B cell (primary cell): ENCODE results near the gene IQCH. TPM values are rescaled to one million over a fixed set of nuclear protein-coding genes. Genes with fewer than 3 reads are reported as not detected.

Source experiments
- ATAC-seq: fragments of 200-7000 bp; cut with Tn5 transposase; one replicate; pipeline ENCODE4 v1.10.0; 2021; ENCODE audit warnings: low read depth, mild to moderate bottlenecking, moderate number of reproducible peaks, moderate library complexity
- CTCF ChIA-PET: fragments of 350-600 bp; sonication (Branson Sonifier 250); formaldehyde crosslinking; loops from one replicate; lab custom pipeline; 2021; ENCODE audit warnings: antibody characterized with exemption, inconsistent platforms; lab: Charles Lee
- POLR2A ChIA-PET: fragments of 350-600 bp; sonication (Branson Sonifier 250); formaldehyde crosslinking; loops from one replicate; lab custom pipeline; 2021; ENCODE audit warnings: antibody characterized with exemption; lab: Charles Lee
- DNase-seq: peaks from one replicate; pipeline ENCODE4 v3.0.0; 2013
- H2AFZ ChIP-seq: 2 replicates; pipeline ENCODE4 v1.6.1; 2012; ENCODE audit warnings: mild to moderate bottlenecking, low read depth, low read length; ENCODE audit not compliant: insufficient read depth, poor library complexity, severe bottlenecking
- H3K27ac ChIP-seq, 2 donors: 1 replicate in 1 of 2; 2 replicates in 1 of 2; pipeline ENCODE4 v1.5.1; 2012 to 2013; ENCODE audit warnings: low read length in 2 of 2, mild to moderate bottlenecking in 2 of 2, moderate library complexity in 1 of 2
- H3K27me3 ChIP-seq, 4 experiments: fragments of 200-600 bp in 1 of 4; sonication (generic) in 1 of 4; replicated peaks in 1 of 4; 1 replicate in 2 of 4; 2 replicates in 2 of 4; pipeline versions ENCODE4 v1.6.1 to v1.7.0; 2013 to 2016; ENCODE audit warnings: low read length in 3 of 4, mild to moderate bottlenecking in 2 of 4, mixed read lengths in 1 of 4, moderate library complexity in 1 of 4; ENCODE audit not compliant: insufficient read depth in 4 of 4, control insufficient read depth in 3 of 4; ENCODE audit errors: control extremely low read depth in 1 of 4
- H3K36me3 ChIP-seq, 2 experiments: replicated peaks in 1 of 2; 1 replicate in 1 of 2; 2 replicates in 1 of 2; pipeline versions ENCODE4 v1.6.1 to v1.7.1; 2013; ENCODE audit warnings: low read length in 1 of 2; ENCODE audit not compliant: insufficient read depth in 2 of 2, control insufficient read depth in 1 of 2; ENCODE audit errors: control extremely low read depth in 1 of 2, extremely low read depth in 1 of 2
- H3K4me1 ChIP-seq, 2 donors: fragments of 200-600 bp in 1 of 2; sonication (generic) in 1 of 2; 1 replicate in 1 of 2; 2 replicates in 1 of 2; pipeline versions ENCODE4 v1.5.1 to v1.6.1; 2013 to 2017; ENCODE audit warnings: low read length in 2 of 2; ENCODE audit not compliant: control insufficient read depth in 2 of 2, insufficient read depth in 2 of 2
- H3K4me2 ChIP-seq: replicated peaks from 2 replicates; pipeline ENCODE3; 2012; ENCODE audit warnings: mild to moderate bottlenecking, low read depth, low read length; ENCODE audit not compliant: poor library complexity, severe bottlenecking
- H3K4me3 ChIP-seq, 5 experiments: fragments of 200-600 bp in 1 of 5; sonication (generic) in 1 of 5; 1 replicate in 3 of 5; 2 replicates in 2 of 5; pipeline versions ENCODE4 v1.5.1 to v1.7.0; 2011 to 2016; ENCODE audit warnings: low read length in 4 of 5, mild to moderate bottlenecking in 4 of 5, low read depth in 2 of 5, control low read depth in 1 of 5, moderate library complexity in 1 of 5; ENCODE audit not compliant: insufficient read depth in 1 of 5; ENCODE audit errors: control extremely low read depth in 1 of 5, extremely low read depth in 1 of 5
- H3K79me2 ChIP-seq: fragments of 200-600 bp; sonication (generic); one replicate; pipeline ENCODE4 v1.6.0; 2016; ENCODE audit warnings: low read length; ENCODE audit not compliant: control insufficient read depth, insufficient read depth
- H3K9ac ChIP-seq: fragments of 200-600 bp; sonication (generic); 2 replicates; pipeline ENCODE4 v1.6.1; 2017; ENCODE audit warnings: mild to moderate bottlenecking, low read length, moderate library complexity
- H3K9me3 ChIP-seq, 3 donors: one replicate each; pipeline versions ENCODE4 v1.6.1 to v1.7.1; 2013; ENCODE audit warnings: low read length in 2 of 3; ENCODE audit not compliant: control insufficient read depth in 2 of 3, insufficient read depth in 1 of 3; ENCODE audit errors: control extremely low read depth in 1 of 3
- H4K20me1 ChIP-seq: 2 replicates; pipeline ENCODE4 v1.6.0; 2012; ENCODE audit warnings: mild to moderate bottlenecking, low read length; ENCODE audit not compliant: insufficient read depth, control insufficient read depth, poor library complexity, severe bottlenecking
- H3K27ac Mint-ChIP-seq: one replicate; pipeline ENCODE4 v1.8.0; 2021; ENCODE audit warnings: mixed read lengths
- H3K27me3 Mint-ChIP-seq: one replicate; pipeline ENCODE4 v1.8.0; 2021; ENCODE audit warnings: mixed read lengths
- H3K4me1 Mint-ChIP-seq: one replicate; pipeline ENCODE4 v1.8.0; 2021; ENCODE audit warnings: mixed read lengths
- H3K4me3 Mint-ChIP-seq: one replicate; pipeline ENCODE4 v1.8.0; 2021; ENCODE audit warnings: mixed read lengths
- H3K9me3 Mint-ChIP-seq: one replicate; pipeline ENCODE4 v1.8.0; 2022; ENCODE audit warnings: mixed read lengths; ENCODE audit not compliant: insufficient read depth
- EZH2 ChIP-seq: IDR thresholded peaks from 2 replicates; pipeline ENCODE4 v1.6.1; 2012; ENCODE audit warnings: borderline replicate concordance, low read depth, mild to moderate bottlenecking, moderate library complexity, low read length; ENCODE audit not compliant: insufficient read depth, poor library complexity, severe bottlenecking
- WGBS: methylation state at CpG from one replicate; pipeline ENCODE4 v1.1.5; 2013; ENCODE audit warnings: missing lambda C conversion rate; ENCODE audit not compliant: insufficient coverage; 5-methylcytosine and 5-hydroxymethylcytosine counted together
- intact Hi-C: fragments of 100-400 bp; cut with micrococcal nuclease; formaldehyde crosslinking; loops from one replicate; pipeline ENCODE4 v1.10.0; 2022
- polyA plus RNA-seq: library from polyadenylated mRNA; depleted of rRNA; stranded (reverse); fragments of >200 nt; gene quantifications from 2 replicates; pipeline ENCODE4 v1.2.3, GENCODE V29; 2012
- total RNA-seq, 2 donors: library from RNA; stranded (reverse); fragments of 120-200 nt in 1 of 2; gene quantifications; 1 replicate in 1 of 2; 2 replicates in 1 of 2; pipeline versions ENCODE4 v1.2.3 to v1.2.4, GENCODE V29; 2013 to 2022
- TF ChIP-seq, protein P1 (sequence below): fragments of 200-600 bp; IDR thresholded peaks from one replicate; pipeline ENCODE4 v1.8.0; 2022; ENCODE audit warnings: antibody characterized with exemption, mild to moderate bottlenecking

The IQCH gene
- total and polyA plus RNA-seq, 2 donors (not counting 1 experiment from before 2014, with no cell fraction given) = 1.6 TPM; not detected in 1

DNA sequence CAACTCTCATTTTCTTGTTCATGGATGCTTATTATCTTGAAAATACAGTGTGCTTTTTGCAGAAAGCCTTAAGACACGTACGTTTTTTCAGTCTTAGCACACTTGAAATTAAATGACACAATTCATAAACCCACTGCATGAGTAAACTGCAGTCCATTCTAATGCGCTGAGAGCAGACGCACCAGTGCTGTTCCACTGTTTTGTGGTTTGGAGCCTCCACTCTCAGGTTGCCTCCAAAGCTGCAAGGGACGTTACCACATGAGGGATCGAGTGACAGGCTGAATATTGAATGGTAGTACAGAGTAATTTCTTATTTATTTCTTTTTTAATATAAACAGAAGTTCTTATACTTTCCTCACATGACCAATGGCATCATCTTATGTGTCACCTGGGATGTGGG lies 12.3 kb downstream of the IQCH start:
- no peak overlapping the region for H3K4me2 ChIP-seq
- H3K36me3 ChIP-seq = no peaks in the 10 kb centered on the region
- H3K4me1 ChIP-seq = no peaks in the 10 kb centered on the region
- no peaks in the 10 kb centered on the region for H3K9me3 ChIP-seq
- 100% methylated on average over 3 of the region's 6 CpGs for WGBS
- no peaks in the 10 kb centered on the region for H4K20me1 ChIP-seq
- TF ChIP-seq, protein P1, sequence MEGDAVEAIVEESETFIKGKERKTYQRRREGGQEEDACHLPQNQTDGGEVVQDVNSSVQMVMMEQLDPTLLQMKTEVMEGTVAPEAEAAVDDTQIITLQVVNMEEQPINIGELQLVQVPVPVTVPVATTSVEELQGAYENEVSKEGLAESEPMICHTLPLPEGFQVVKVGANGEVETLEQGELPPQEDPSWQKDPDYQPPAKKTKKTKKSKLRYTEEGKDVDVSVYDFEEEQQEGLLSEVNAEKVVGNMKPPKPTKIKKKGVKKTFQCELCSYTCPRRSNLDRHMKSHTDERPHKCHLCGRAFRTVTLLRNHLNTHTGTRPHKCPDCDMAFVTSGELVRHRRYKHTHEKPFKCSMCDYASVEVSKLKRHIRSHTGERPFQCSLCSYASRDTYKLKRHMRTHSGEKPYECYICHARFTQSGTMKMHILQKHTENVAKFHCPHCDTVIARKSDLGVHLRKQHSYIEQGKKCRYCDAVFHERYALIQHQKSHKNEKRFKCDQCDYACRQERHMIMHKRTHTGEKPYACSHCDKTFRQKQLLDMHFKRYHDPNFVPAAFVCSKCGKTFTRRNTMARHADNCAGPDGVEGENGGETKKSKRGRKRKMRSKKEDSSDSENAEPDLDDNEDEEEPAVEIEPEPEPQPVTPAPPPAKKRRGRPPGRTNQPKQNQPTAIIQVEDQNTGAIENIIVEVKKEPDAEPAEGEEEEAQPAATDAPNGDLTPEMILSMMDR = no peak
- TF ChIP-seq EZH2 = no peak
- CTCF ChIA-PET = no interaction called here
- no peak overlapping the region for H3K9ac ChIP-seq
- H2AFZ ChIP-seq = no peak overlapping the region
- Mint-ChIP-seq H3K4me3 (no peak overlapping the region), H3K9me3 (no peaks in the 10 kb centered on the region), H3K27me3 (no peaks in the 10 kb centered on the region), H3K4me1 (no peaks in the 10 kb centered on the region), H3K27ac (no peak overlapping the region)
- POLR2A ChIA-PET = no interaction called here
- H3K27me3 ChIP-seq = no peaks in the 10 kb centered on the region
- intact Hi-C loops = no loop called here
- H3K27ac ChIP-seq = no peak overlapping the region
- H3K79me2 ChIP-seq = no peaks in the 10 kb centered on the region
- no peak overlapping the region for H3K4me3 ChIP-seq
- DNase-seq = no peak
- no peak for ATAC-seq

DNA sequence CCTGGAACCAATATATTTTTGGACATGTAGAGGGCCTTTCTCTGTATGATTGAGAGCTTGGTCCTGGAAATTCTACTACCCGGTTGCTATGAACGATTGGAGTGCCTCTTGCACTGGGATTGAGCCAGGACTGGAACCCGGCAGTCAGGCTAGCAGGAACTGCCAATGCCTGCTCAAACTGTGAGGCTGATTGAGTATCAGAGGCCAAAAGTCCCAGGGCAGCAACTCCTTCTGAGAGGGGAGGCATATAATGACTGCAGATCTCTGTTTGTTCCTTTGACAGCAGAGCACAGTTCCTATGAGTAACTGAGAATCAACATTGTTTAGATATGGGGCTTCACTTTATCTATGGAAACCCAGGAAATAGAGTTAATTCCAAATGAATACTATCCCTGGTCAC lies 12.9 kb downstream of the IQCH start:
- no peak overlapping the region for H3K4me3 ChIP-seq
- H3K4me1 ChIP-seq = no peaks in the 10 kb centered on the region
- H3K27ac ChIP-seq = no peak overlapping the region
- ChIA-PET POLR2A (no interaction called here), CTCF (no interaction called here)
- no peak overlapping the region for H3K9ac ChIP-seq
- no peak for ATAC-seq
- Mint-ChIP-seq H3K9me3 (peaks cover 2% of the 10 kb centered on the region), H3K27ac (no peak overlapping the region), H3K4me1 (no peaks in the 10 kb centered on the region), H3K4me3 (no peak overlapping the region), H3K27me3 (peaks cover 2% of the 10 kb centered on the region)
- H3K9me3 ChIP-seq = peaks cover 0 to 4% (median 0%) of the 10 kb centered on the region in 3 donors
- intact Hi-C loops = no loop called here
- H3K79me2 ChIP-seq = no peaks in the 10 kb centered on the region
- H3K27me3 ChIP-seq = no peaks in the 10 kb centered on the region
- no peaks in the 10 kb centered on the region for H4K20me1 ChIP-seq
- no peak overlapping the region for H2AFZ ChIP-seq
- TF ChIP-seq, protein P1 = no peak
- no peak for TF ChIP-seq EZH2
- 97% methylated on average over 3 of the region's 3 CpGs for WGBS
- H3K36me3 ChIP-seq = no peaks in the 10 kb centered on the region
- H3K4me2 ChIP-seq = no peak overlapping the region
- DNase-seq = no peak
